GM21515 (cell line): Measurements from ENCODE around the gene RAB39B.
A peak's percentile ranks its signal among the peaks of the same experiment; 100 is the strongest.
"Not testable (repeated sequence)": the region's sequence is repeated elsewhere in the genome, so short reads cannot be mapped to it uniquely, and the experiment has no call there.

Experiments used
- ATAC-seq: cut with Tn5 transposase; IDR thresholded peaks from one replicate; pipeline ENCODE4 v1.9.1; 2021; ENCODE audit not compliant: unreplicated experiment

Gene RAB39B

GRCh38 chrX:155263854-155264628, at the start of gene RAB39B:
Gene RAB39B, minus strand, starts transcription at chrX:155264491. Its CDS starts 203 bp downstream, at chrX:155264288.
- peak; percentile 91 for ATAC-seq

DNA sequence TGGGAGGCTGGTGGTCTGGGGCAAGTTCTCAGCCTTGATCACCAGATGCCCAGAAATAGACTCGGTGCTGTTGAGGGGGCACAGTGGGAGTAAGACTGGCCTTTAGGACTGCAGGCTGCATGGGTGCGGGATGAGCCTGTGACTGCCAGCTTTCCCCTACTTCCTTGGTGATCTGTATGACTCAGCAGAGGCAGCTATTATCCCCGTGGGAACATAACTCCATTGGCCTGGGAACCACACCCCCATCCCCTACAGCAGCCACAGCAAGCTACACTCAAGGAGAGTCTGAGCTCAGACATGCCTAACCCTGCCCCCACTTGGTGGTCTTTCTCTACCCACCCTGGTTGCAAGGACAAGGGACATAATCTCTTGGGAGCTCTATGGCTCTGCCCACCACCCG, 49.5 kb upstream of the RAB39B start:
- ATAC-seq: no peak

DNA sequence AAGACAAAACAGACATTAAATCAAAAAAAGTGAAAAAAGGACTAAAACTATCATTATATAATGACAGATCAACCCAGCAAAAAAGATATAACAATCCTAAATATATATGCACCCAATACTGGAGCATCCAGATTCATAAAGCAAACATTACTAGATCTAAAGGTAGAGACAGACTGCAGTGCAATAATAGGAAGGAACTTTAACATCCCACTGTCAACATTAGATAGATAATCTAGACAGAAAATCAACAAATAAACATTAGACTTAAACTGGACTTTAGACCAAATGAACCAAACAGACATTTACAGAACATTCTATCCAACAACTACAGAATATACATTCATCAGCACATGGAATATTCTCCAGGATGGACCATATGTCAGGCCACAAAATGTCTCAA, 29.5 kb upstream of the RAB39B start:
- ATAC-seq: no peak

DNA sequence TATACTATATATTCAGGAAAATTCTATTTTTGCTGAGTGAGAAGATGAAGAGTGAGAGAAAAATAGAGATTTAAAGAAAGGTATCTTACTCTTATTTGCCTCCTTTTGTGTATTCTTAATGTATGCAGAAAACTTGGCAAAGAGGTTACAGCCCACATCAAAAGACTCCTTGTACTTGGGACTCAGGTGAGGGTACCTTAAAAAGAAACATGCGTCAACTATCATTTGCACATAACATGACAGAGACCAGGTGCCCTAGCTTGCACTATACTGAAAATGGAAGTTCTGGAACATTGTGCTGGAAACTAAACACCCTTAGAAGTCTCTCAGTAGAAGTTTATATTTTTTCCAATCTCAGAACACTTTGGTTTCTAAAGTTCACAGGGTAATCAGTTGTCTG, 15.6 kb upstream of the RAB39B start:
- no peak for ATAC-seq

DNA sequence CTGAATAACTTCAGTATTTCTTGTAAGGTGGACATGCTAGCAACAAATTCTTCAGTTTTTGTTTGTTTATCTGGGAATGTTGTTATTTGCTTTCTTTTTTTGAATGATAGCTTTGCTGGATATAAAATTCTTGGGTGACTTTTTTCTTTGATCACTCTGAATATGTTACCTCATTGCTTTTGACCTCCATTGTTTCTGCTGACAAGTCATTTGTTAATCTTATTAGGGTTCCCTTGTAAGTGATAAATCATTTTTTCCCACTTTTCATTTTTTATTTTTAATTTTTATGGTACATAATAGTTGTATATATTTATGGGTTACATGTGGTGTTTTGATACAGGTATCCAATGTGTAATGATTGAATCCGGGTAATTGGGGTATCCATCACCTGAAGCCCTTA, 6.7 kb upstream of the RAB39B start:
- no peak for ATAC-seq

DNA sequence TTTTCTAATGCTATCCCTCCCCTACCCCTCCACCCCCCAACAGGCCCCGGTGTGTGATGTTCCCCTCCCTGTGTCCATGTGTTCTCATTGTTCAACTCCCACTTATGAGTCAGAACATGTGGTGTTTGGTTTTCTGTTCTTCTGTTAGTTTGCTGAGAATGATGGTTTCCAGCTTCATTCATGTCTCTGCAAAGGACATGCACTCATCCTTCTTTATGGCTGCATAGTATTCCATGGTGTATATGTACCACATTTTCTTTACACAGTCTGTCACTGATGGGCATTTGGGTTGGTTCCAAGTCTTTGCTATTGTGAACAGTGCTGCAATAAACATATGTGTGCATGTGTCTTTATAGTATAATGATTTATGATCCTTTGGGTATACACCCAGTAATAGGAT, 3.7 kb upstream of the RAB39B start:
- not testable (repeated sequence) for ATAC-seq

- ATAC-seq: no peak
Observed at GRCh38 chrX:155266439-155266838, 2.1 kb upstream of the RAB39B start.

GRCh38 chrX:155262970-155263754, 1.1 kb downstream of the RAB39B start:
- ATAC-seq: peak; percentile 50

- ATAC-seq: no peak
Observed at GRCh38 chrX:155259752-155260151, 4.5 kb downstream of the RAB39B start.

DNA sequence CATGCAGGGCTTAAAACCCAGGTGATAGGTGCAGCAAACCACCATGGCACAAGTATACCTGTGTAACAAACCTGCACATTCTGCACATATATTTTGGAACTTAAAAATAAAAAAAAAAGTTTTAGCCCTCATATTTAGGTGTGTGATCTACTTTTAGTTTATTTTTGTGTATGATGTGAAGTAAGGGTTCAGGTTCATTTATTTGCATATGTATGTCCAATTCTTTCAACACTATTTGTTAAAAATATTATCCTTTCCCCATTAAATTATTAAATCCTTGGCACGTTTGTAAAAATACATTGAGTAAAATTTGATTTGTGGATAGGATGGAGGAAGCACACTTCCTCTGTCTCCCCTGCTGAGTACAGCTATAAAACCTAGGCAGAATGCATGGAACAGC, 12.9 kb downstream of the RAB39B start:
- no peak for ATAC-seq

GRCh38 chrX:155247497-155247896, 16.8 kb downstream of the RAB39B start:
- no peak for ATAC-seq

DNA sequence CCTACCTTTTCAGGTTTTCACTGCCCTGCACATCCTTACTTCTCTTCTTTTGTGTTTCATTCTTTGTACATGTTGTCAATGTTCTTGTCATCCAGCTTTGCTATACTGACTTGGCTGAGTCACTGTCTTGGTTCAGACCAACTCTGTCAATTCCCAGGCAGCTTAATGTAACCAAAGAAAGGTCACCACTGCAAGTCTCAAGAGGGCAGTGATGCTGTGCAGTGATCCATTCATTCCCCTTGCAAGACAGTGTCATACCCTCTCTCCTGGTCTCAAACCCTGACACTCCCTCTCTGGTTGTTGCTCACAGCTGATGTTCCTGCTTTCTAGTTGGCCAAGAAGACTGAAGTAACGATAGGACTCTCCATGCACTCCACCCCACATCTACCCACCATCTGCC, 17.5 kb downstream of the RAB39B start:
- ATAC-seq: no peak

DNA sequence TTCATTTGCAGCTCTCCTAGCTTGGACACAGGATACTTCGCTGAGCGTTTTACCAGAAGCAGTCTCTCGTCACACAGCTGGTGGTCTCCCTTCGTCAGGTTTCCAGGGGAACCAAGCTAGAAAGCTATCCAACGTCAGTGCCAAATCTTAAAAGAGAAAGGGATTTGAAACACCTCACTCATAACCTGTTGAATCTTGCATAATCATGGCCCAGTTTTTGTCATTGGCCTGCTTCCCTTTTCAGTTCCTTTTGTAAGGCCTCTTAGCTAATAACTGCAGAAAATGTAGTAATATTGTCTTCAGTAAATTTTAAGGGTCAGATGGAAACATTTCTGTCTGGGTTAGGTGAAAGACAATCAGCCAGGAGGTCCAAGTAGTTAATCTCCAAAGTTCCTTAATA, 22.0 kb downstream of the RAB39B start:
- no peak for ATAC-seq

DNA sequence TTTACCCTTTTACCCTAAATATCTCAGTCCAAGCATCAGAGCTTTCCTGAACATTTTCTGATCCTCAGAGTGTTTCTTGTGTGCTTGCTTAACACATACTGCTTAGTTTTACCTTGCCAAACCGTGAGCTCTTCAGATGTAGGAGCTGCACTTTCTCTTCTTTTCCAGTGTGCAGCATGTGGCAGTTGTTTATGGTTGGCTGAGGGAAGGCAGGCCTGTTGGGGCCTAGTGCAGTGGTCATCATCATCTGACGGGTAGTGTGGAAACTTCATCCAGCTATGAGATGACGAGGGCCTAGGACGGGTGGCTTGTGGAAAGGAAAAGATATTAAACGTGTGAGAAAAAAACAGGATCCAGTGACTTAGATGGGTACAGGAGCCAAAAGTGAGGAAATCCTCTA, 26.6 kb downstream of the RAB39B start:
- no peak for ATAC-seq

GRCh38 chrX:155235891-155236290, 28.4 kb downstream of the RAB39B start:
- ATAC-seq: no peak

GRCh38 chrX:155231163-155231562, 33.1 kb downstream of the RAB39B start:
- peak; percentile 85 for ATAC-seq

DNA sequence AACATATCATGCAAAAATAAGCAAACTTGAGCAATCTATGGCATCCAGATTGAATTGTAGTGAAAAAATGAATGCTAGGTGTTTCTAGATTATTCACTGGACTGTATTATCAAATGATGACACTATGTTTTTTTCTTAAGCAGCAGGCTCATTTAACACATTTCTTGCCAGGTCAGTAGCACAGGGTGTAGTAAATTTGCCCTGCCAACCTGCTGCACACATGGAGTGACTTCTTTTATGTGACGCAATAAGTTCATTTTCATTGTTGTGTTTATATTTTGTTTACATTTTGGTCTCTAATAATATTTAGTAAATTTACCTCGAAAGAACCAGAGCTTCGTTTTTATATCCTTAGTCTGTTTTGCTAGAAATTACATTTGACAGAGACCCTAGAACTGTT, 38.5 kb downstream of the RAB39B start:
- no peak for ATAC-seq

DNA sequence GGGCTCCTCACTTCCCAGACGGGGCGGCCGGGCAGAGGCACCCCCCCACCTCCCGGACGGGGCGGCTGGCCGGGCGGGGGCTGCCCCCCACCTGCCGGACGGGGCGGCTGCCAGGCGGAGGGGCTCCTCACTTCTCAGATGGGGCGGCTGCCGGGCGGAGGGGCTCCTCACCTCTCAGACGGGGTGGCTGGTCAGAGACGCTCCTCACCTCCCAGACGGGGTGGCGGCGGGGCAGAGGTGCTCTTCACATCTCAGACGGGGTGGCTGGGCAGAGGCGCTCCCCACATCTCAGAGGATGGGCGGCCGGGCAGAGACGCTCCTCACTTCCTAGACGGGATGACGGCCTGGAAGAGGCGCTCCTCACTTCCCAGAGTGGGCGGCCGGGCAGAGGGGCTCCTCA, 40.5 kb downstream of the RAB39B start:
- ATAC-seq: not testable (repeated sequence)

DNA sequence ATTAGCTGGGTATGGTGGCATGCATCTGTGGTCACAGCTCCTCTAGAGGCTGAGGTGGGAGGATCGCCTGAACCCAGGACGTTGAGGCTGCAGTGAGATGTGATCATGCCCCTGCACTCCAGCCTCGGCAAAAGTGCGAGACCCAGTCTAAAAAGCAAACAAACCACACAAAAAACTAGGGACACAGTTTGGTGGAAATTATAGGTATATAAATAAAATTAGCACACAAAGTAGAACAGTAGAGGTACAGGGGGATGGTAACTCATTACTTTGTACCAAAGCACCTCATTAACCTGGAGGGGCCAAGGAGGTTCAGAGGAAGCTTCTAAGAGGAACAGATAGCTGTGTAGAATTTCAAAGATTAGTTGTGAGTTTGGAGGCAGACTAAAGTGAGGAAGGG, 42.9 kb downstream of the RAB39B start:
- ATAC-seq: no peak

DNA sequence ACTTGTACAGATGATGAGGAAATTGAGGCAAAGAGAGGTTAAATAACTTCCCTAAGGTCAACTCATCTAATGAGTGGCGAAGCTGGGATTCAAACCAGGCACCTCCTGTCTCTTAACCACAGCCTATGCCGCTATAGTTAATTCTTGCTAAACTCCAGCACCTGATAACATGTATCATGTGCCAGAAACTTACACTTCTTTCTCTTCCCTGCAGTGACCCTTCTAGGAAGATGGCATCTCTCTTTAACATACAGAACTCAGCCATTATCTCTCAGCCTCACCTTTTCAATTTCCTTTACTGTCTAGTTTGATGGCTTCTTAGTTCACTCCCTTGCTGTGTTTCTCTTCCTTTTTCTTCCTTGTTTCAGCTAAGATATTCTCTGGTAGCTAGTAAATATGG, 45.5 kb downstream of the RAB39B start:
- ATAC-seq: no peak

- no peak for ATAC-seq
Observed at GRCh38 chrX:155216940-155217440, 47.3 kb downstream of the RAB39B start.
